ENCODE results near the gene TIAM1. TPM values are rescaled to one million over a fixed set of nuclear protein-coding genes. Genes with fewer than 3 reads are reported as not detected.

TIAM1 gene
- total RNA-seq, 4 donors from 2014 or later = 2.6 to 11.0 (median 6.9) TPM

DNA sequence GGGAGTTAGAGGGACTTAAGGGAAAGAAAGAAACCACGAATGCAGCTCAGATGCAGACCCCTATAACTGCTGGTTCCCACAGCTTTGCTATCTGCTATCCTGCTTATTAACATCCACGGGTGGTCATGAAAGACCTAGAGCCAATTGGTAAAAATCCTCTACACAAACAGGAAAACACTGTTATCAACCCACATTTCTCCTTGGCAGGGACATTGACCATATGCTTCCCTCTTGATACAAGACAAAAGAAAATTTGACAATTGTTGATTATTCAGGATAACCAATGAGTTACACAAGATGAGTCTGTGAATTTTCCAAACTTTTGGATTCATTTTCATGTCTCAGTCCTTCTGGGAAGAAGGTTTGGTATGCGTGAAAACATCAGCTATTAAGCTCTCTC lies 90.4 kb downstream of the TIAM1 start:
- TF ChIP-seq, protein P1, sequence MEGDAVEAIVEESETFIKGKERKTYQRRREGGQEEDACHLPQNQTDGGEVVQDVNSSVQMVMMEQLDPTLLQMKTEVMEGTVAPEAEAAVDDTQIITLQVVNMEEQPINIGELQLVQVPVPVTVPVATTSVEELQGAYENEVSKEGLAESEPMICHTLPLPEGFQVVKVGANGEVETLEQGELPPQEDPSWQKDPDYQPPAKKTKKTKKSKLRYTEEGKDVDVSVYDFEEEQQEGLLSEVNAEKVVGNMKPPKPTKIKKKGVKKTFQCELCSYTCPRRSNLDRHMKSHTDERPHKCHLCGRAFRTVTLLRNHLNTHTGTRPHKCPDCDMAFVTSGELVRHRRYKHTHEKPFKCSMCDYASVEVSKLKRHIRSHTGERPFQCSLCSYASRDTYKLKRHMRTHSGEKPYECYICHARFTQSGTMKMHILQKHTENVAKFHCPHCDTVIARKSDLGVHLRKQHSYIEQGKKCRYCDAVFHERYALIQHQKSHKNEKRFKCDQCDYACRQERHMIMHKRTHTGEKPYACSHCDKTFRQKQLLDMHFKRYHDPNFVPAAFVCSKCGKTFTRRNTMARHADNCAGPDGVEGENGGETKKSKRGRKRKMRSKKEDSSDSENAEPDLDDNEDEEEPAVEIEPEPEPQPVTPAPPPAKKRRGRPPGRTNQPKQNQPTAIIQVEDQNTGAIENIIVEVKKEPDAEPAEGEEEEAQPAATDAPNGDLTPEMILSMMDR (IDR thresholded peaks at IDR 0.05) = no peak
- no peak for TF ChIP-seq POLR2AphosphoS5 (IDR thresholded peaks at IDR 0.05)
- TF ChIP-seq EP300 (IDR thresholded peaks at IDR 0.05) = no peak
- TF ChIP-seq POLR2A (IDR thresholded peaks at IDR 0.05) = no peak
- ATAC-seq = no peak
- Histone ChIP-seq H3K9me3 (no peaks in the 10 kb centered on the region), H3K27me3 (no peaks in the 10 kb centered on the region), H3K27ac (no peak overlapping the region), H3K4me1 (no peaks in the 10 kb centered on the region), H3K36me3 (no peaks in the 10 kb centered on the region), H3K4me3 (no peak overlapping the region)
- 23 to 43% methylated on average over 2 to 3 of the region's 3 CpGs for WGBS, 2 donors (ENCODE audit: low coverage in 1 of 2)

DNA sequence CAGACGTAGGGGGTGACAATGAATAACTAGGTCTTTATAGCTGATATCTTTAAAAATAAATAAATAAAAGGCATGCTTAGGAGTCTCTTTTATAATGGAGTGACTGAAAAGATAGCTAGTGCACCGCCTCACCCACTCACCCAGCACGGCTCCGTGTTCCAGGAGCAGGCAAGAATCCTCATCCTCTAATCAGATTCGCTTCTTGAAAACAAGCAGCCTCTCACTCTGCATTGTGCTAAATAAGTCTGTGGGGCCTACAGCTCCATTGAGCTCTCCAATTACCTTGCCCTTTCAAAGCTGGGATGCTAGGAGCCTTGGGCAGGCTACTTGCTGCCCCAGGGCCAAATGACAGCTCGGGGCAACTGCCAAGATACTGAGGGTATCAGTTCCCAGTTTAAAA lies 91.5 kb downstream of the TIAM1 start:
- H3K27ac ChIP-seq = no peak overlapping the region
- TF ChIP-seq POLR2A (IDR thresholded peaks at IDR 0.05) = no peak
- TF ChIP-seq, protein P1 (IDR thresholded peaks at IDR 0.05) = no peak
- TF ChIP-seq POLR2AphosphoS5 (IDR thresholded peaks at IDR 0.05) = no peak
- H3K4me1 ChIP-seq = no peaks in the 10 kb centered on the region
- no peaks in the 10 kb centered on the region for H3K27me3 ChIP-seq
- H3K4me3 ChIP-seq = no peak overlapping the region
- no peak for ATAC-seq
- no peaks in the 10 kb centered on the region for H3K36me3 ChIP-seq
- no peaks in the 10 kb centered on the region for H3K9me3 ChIP-seq
- 73 to 83% methylated on average over 2 to 6 of the region's 6 CpGs for WGBS, 2 donors (ENCODE audit: low coverage in 1 of 2)

- no peaks in the 10 kb centered on the region for H3K27me3 ChIP-seq
- H3K9me3 ChIP-seq = no peaks in the 10 kb centered on the region
- H3K36me3 ChIP-seq = no peaks in the 10 kb centered on the region
- no peaks in the 10 kb centered on the region for H3K4me1 ChIP-seq
- H3K4me3 ChIP-seq = no peak overlapping the region
- WGBS, 2 donors (ENCODE audit: low coverage in 1 of 2) = 91% methylated on average over 5 of the region's 14 CpGs; no CpG with 5 or more reads in 1 of the 2 donors
- no peak overlapping the region for H3K27ac ChIP-seq
- no peak for ATAC-seq
- TF ChIP-seq EP300 (IDR thresholded peaks at IDR 0.05) (no peak), POLR2AphosphoS5 (IDR thresholded peaks at IDR 0.05) (no peak), POLR2A (IDR thresholded peaks at IDR 0.05) (no peak)
- TF ChIP-seq, protein P1 (IDR thresholded peaks at IDR 0.05) = no peak
Measured at GRCh38 chr21:31252091-31252490, 92.0 kb downstream of the TIAM1 start.

- H3K4me1 ChIP-seq = no peaks in the 10 kb centered on the region
- TF ChIP-seq, protein P1 (IDR thresholded peaks at IDR 0.05) = no peak
- no peak for TF ChIP-seq EP300 (IDR thresholded peaks at IDR 0.05)
- TF ChIP-seq POLR2AphosphoS5 (IDR thresholded peaks at IDR 0.05) = no peak
- no peak for TF ChIP-seq POLR2A (IDR thresholded peaks at IDR 0.05)
- H3K36me3 ChIP-seq = no peaks in the 10 kb centered on the region
- no peaks in the 10 kb centered on the region for H3K27me3 ChIP-seq
- ATAC-seq = no peak
- no peak overlapping the region for H3K4me3 ChIP-seq
- WGBS, 2 donors (ENCODE audit: low coverage in 1 of 2) = 84 to 93% methylated on average over 4 to 5 of the region's 28 CpGs
- no peaks in the 10 kb centered on the region for H3K9me3 ChIP-seq
- H3K27ac ChIP-seq = no peak overlapping the region
Measured at GRCh38 chr21:31251686-31252085, 92.4 kb downstream of the TIAM1 start.

GRCh38 chr21:31248598-31248997 lies 95.5 kb downstream of the TIAM1 start:
- Histone ChIP-seq H3K27me3 (no peaks in the 10 kb centered on the region), H3K36me3 (peaks cover 0 to 5% of the 10 kb centered on the region in 2 donors), H3K9me3 (peaks cover 0 to 8% (median 0%) of the 10 kb centered on the region in 3 donors), H3K27ac (no peak overlapping the region), H3K4me1 (no peaks in the 10 kb centered on the region), H3K4me3 (no peak overlapping the region)
- TF ChIP-seq POLR2A (IDR thresholded peaks at IDR 0.05) (no peak), EP300 (IDR thresholded peaks at IDR 0.05) (no peak), POLR2AphosphoS5 (IDR thresholded peaks at IDR 0.05) (no peak)
- TF ChIP-seq, protein P1 (IDR thresholded peaks at IDR 0.05) = no peak
- no peak for ATAC-seq
- WGBS, 2 donors (ENCODE audit: low coverage in 1 of 2) = 65% methylated on average over 2 of the region's 2 CpGs; no CpG with 5 or more reads in 1 of the 2 donors

Measured in gastroesophageal sphincter (tissue), 4 donors.